HL-60 (cell line): ENCODE results near the gene FILIP1L.

ENCODE experiments used
- CTCF ChIP-seq: IDR thresholded peaks from one replicate; pipeline ENCODE4 v1.5.1; 2011; ENCODE audit warnings: low read length, control low read depth, inconsistent platforms; ENCODE audit not compliant: insufficient read depth
- REST ChIP-seq: IDR thresholded peaks from 2 replicates; pipeline ENCODE4 v1.6.1; 2012; ENCODE audit warnings: low read depth; ENCODE audit not compliant: insufficient replicate concordance
- SPI1 ChIP-seq: IDR thresholded peaks from 2 replicates; pipeline ENCODE4 v1.6.1; 2012; ENCODE audit warnings: low read depth, mild to moderate bottlenecking, borderline replicate concordance

DNA sequence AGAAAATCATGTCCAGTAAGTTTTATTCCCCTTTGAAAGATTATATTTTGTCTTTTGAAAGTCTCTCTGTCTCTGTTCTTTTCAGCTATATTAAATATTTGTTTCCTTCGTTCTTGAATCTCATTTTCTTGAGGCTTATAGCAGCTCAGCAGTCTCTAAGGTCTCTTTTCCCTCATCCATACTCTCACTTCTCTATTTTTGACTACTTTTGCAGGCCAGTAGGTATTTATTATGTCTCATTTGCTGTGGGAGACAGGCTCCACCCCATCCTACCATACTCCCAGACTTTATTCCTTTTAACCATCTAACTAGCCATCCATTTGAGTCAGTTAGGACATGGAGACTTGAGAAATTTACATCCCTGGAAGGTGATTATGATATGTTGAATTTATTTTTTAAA, 71.0 kb downstream of the FILIP1L start:
- TF ChIP-seq CTCF (no peak), REST (no peak), SPI1 (no peak)
